Cerebellar cortex (tissue), 1 donor: Measurements from ENCODE around the gene KRTAP10-2.

Experiments used
- DNase-seq: peaks from one replicate; pipeline ENCODE4 v3.0.0-alpha.2; 2015; ENCODE audit warnings: low spot score

The KRTAP10-2 gene

DNA sequence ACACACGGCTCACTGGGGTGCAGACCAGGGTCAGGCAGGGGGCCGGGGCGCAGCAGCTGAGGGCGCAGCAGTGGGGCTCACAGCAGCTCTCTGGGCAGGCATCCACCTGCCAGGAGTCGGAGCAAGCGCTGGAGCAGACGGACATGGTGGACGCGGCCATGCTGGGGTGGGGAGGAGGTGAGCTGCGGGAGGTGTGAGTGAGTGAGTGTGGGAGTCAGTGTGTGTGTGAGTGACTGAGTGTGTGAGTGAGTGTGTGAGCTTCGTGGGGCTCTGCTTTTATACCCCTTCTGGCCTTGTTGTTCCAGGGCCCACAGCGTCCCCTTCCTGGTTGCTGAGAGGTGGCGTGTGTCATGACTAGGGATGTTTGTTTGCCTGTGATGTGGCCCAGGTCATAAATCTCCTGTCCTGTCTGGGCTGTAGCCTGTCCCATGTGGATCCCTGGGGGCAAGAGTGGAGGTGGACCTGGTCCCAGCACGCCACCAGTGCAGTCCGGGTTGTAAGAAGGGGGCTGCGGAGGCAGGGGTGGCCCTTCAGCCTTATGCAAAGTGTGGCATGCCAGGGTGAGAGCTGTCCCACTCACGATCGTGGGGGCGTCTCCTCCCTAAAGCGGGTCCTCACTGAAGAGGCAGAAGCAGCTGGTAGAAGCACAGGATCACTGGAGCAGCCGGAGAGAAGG lies 11.2 kb downstream of the KRTAP10-2 start, which contains the start of gene KRTAP10-1:
Gene KRTAP10-1 (minus strand): TSS at position 205 of the 676 bp plus-strand sequence. CDS start 45 bp downstream, at position 160.
- DNase-seq, result no peak

DNA sequence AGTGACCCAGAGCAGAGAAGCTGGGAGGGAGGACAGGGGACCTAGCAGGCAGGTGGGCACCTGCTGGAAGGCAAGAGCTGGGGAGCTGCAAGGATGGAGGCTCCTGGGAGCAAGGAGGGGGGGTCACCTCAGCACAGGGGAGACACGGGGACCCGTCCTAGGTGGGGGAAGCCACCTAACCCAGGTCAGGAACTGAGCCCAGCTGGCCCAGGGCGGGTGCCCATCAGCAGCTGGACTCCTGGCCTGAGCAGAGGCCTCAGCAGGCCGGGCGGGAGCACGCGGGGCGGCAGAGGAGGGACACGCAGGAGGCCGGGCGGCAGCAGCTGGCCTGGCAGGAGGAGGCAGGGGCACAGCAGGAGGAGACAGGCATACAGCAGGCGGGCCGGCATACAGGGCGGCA lies 12.3 kb downstream of the KRTAP10-2 start:
- no peak for DNase-seq

DNA sequence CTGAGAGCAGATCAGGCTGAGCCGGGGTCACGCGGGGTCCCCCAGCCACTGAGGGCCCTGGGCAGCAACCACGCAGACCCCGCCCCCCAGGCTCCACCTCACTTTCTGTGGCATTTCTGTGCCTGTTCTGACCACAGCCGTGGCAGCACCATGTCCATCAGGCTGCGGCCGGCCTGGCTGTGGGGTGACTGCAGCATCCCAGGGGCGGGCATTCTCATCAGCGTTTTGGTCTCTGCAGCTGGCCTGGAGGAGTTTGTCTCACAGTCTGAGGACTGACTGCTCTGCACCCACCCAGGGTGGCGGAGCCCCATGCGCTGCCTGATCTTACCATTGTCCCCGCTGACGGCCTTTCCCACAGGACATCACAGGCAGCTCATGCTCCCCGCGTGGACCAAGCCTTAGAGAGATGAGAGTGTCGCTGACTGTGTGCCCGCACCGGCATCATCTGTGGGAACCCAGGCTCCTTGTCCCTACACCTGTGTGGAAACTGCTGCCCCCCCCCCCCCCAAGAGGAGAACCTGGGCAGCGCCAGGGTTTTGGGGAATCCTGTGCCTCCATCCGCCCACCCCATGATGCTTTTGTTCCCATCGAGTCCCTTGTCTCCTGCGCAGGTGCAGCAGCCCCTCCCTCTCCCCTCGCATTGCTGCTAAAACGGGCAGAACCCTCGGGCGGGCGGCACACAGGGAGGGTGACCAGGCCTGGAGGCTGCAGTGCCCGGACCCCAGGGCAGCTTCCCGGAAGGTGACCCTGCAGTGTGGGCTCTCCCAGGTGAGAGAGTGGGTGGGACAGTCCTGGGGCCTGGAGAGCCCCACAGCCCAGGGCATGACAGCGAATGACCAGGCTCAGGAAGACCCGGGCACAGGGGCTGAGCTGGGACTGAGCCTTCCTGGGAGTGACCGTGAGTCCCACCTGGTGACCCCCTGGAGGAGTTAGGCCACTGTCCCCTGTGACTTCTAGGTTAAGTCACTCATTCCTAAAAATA lies 13.1 kb downstream of the KRTAP10-2 start:
- no peak for DNase-seq

DNA sequence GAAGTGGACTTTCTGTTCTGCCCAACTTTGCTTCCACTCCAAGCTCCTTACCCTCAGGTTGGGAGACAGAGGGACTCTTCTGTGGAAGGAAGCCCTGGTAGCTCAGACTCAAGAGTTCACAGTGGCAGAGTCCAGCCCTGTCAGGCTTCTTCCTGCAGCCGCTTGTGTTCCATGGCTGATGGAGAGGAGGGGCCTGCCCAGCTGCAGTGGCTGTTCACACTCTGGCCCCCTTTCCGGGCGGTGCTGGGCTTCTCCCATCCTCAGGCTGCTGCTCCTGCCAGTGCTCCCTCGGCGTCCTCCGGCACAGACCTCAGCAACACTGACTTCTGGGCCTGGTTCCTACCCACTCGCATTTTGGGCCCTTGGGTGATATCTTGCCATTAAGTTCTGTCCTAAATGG lies 15.3 kb downstream of the KRTAP10-2 start:
- DNase-seq, result no peak

DNA sequence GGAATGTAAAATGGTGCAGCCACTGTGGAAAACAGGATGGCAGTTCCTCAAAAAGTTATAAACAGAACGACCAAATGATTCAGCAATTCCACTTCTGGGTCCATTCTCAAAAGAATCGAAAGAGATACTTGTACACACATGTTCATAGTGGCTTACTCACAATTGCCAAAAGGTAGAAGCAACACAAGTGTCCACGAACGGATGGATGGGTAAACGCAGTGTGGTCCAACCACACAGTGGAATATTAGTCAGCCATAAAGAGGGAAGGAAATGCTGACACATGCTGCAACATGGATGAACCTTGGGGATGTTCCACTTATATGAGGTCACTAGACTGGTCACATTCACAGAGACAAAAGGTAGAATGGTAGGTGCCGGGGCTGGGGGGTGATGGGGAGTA lies 16.6 kb downstream of the KRTAP10-2 start:
- no peak for DNase-seq

DNA sequence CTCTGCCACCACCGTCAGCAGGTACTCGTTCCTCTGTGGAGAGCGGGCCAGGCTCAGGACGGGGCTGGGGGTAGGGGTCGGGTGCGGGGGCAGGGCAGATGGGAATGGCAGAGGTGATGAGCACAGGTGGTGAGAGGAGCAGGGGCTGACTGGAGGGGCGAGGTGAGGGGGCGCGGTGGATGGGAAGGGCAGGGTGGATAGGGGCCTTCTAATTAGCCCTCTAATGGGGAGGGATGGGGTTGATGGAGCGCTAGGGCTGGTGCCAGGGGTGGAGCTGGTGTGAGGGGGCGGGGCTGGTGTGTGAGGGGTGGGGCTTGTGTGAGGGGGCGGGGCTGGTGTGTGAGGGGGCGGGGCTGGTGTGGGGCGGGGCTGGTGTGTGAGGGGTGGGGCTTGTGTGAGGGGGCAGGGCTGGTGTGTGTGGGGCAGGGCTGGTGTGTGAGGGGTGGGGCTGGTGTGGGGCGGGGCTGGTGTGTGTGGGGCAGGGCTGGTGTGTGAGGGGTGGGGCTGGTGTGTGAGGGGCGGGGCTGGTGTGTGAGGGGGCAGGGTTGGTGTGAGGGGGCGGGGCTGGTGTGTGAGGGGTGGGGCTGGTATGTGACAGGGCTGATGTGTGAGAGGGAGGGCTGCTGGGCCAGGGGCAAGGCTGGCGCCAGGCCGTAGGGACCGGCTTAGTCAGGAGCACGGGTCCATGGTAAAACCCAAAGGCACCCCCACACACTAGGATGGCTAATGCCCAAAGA lies 17.2 kb downstream of the KRTAP10-2 start:
- DNase-seq, result no peak

DNA sequence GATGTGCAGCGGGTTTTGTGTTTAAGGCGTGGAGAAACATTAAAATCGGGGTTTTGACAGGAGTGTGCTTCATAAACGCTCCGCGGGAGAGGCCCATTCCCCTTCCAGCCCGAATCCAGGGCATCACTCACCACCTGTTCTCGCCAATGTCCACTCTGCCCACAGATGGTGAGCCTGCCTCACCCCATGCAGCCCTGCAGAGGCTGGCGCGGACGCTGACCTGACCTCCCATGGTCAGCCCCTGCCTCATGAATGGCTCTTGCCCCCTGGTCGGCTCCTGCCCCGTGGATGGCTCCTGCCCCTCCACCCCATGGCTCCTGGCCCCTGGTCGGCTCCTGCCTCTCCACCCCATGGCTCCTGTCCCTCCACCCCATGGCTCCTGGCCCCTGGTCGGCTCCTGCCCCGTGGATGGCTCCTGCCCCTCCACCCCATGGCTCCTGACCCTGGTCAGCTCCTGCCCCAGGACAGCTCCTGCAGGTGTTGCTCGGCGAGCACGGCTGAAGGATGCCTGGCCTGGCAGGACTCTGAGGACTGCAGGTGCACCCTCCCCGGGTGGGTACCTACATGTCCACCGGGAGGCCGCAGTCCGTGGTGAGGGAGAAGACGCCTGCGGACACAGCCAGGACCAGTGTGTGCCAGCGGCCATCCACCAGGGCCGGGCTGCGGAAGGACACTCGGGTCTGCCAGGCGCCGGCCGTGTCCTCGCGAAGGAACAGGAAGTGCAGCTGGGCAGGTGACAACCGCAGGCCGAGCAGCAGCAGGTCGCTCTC lies 18.0 kb downstream of the KRTAP10-2 start:
- no peak for DNase-seq

DNA sequence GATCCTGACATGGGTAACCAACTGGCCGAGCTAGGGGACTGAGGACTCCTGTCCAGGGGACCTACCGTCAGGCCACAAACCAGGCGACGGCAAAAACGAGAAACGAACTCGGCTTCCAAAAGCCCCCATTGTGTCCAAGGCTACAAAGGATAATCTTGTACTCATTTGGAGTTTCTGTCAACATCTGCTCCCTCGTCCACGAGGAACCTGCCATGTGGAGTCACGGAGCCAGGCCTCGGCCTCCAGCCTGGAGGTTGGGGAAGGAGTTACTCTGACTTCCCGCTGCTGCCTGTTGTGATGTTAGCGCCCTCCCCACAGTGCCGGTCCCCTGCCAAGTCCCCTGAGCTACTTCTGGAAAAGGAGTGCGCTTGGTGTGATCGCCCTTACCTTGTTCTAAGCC lies 18.6 kb downstream of the KRTAP10-2 start:
- no peak for DNase-seq

DNA sequence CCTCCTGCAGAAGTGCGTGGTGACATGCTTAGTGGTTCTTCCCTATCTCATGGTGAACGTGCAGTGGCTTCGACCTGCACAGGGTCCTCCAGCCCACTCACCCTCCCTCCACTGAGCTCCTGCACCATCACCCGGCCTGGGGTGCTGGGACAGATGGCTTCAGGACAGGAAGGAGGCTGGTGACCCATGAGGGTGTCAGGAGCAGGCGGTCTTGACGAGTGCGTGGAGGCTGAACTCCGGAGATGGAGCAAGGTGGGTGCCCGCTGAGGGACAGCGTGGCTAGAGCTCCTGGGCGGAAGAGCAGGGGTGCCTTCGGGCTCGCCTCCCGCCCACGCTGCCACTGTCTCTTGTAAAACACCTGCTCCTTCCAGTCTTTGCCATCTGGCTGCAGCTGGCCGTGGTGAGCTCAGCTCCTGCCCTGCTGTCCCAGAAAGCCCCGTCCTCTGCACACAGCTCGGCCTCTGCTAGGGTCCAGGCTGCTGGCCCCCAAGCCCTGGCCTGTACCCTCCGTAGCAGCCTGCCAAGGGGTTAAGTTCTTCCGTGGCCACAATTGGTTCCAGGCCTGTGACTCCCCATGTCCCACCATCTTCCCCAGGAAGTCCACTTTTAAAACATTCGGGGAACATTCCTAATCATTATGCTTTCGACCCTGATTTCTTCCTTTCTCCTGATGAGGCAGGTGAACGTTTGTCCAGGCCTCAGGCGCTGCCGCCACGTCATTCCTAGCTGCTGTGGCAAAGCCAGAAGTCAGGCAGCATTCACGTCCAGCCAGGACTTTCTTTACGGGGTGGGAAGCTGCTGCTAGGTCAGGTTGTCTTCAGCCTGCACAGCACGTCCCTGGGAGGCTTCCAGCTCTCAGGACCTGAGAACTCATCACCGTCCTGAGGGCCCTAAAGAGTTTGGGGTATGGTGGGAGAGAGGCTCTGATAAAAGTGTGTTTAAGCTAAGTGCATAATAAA lies 19.4 kb downstream of the KRTAP10-2 start:
- DNase-seq, result no peak

DNA sequence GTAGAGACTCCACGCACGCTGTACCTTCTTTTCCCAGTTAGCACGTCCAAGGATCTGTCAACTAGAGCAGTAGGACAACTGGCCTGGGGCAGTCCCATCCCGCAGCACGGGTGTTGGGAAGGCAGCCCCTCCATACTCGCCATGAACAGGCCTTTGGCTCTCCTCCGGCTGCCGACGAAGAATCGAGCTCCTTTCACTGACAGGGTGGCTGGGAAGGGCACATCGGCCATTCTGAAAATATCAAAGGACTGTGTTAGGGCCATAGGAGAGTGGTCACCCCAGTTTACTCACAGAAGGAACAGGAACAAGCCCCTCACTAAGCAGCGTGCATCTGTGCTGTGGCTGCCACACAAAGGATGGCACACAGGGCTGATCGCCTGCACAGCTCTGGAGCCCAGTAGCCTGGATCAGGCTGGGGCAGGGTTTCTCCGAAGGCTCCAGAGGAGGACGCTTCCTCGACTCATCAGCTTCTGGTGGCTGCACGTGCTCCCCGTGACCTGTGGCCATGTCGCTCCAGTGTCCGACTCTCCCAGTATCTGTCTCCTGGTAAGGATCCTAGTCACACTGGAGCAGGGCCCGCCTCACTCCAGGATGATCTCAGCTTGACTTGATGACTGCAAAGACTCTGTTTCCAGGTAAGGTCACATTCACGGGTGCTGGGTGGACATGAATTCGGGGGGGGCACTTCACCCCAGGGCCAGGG lies 20.3 kb downstream of the KRTAP10-2 start:
- DNase-seq, result no peak

DNA sequence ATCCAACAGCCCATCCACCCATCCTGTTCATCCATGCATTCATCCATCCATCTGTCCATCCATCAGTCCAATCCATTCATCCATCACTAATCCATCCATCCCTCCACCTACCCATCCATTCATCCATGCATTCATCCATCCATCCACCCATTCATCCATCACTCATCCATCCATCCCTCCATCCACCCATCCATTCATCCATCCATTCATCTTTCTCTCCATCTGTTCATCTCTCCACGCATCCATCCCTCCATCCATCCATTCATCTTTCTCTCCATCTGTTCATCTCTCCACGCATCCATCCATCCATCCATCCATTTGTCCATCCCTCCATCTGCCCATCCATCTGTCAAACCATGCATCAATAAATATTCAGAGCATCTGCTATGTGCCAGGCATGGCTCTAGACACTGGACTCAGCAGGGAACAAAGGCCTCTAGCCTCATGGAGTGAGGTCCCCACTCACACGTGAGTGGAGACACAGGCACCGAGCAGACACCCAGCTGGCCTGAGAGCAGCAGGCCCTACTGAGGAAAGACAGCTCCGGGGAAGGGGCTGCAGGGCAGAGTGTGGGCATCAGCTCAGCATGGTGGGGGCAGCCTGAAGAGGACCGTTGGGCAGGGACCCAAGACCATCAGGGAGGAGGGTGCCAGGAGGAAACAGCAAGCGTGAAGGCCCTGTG lies 20.9 kb downstream of the KRTAP10-2 start:
- DNase-seq, result no peak

DNA sequence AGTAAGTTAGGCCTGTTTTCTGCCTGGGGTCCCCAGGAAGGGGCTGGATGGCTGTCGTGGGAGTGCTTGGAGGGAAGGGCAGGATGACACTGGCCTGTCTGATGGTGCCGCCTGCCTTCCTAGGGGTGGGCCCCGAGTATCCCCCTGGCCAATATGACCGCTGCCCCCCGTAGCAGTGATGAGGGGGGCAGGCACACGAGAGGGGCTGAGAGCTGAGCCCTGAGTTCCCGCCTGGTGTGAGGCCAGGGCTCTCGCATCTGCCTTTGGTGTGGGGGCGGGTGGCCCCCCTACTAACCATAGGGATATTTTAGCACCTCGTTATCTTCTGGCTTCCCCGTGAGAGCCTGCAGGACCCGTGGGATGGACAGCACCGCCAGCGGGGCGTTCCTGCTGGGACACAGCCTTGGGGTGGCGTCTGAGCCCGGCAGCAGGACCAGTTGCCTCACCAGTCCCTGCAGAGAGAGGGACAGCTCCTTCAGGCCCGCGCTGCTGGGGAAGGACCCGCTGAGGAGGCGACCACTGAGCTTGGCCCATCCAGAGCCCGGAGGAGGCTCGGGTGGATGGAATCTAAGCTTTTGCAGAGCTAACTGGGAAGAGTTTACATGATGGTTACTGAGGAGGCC lies 21.7 kb downstream of the KRTAP10-2 start:
- DNase-seq, result no peak

DNA sequence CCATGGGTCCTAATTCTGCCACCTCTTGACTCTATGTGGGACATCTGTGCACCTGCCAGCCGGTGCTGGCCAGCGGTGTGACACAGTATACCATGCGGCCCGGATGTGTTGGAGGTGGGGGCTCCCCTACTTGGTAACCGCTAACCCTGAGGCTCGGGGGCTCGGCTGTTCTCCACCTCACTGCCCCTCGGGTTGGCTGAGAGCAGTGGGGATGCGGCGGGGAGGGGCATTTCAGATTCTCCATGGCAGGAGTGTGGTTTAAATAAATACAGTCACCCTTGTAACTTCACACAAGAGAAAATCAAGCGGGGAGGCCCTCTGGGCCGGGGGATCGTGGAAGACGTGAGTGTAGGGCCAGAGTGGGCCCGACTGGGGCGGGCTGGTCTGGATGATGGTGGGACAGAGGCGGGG lies 22.3 kb downstream of the KRTAP10-2 start:
- no peak for DNase-seq

DNA sequence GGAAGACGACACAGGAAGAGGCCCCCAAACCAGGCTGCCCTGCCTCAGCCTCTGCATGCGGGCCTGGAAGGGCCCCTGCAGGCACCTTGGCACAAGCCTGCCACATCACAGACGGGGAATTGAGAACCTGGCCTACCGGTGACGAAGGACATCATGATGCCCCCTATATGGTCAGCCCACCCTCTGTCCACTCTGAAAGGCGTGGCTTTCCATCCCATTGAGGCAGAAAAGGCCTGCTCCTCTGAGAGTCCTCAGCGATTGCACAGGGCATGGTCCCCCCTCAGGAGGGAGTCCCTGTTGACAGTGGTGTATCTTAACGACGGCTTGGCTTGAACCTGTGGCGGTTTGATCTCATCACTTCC lies 22.7 kb downstream of the KRTAP10-2 start:
- no peak for DNase-seq

DNA sequence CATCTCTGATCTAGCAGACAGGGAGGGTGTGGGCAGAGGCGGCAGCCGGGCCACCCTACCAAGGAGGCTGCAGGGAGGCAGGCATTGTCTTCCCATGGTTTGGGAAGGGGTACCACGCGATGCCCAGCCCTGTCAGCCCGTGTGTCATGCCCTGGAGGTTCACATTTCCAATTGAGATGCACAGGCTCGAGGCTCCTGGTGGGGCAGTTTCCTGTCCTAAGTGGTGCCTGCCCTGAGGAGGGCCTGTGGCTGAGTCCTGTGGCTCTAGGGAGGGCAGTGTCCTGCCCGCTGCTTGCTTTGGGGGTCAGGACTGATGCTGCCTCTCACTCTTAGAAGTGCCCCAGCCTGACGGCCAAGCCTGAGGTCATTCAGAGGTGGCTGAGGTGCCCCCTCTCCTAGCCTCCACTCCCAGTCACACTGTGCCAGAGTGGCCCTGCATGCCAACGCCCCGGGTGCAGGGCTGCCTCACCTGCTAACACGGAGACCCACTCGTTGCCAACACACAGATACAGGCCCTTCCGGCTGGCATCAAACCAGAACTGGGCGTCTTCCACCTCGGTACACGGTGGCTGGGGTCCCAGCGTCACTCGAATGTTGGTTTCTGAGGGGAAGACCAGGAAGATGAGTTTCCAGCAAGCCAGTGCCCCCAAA lies 23.2 kb downstream of the KRTAP10-2 start:
- no peak for DNase-seq

DNA sequence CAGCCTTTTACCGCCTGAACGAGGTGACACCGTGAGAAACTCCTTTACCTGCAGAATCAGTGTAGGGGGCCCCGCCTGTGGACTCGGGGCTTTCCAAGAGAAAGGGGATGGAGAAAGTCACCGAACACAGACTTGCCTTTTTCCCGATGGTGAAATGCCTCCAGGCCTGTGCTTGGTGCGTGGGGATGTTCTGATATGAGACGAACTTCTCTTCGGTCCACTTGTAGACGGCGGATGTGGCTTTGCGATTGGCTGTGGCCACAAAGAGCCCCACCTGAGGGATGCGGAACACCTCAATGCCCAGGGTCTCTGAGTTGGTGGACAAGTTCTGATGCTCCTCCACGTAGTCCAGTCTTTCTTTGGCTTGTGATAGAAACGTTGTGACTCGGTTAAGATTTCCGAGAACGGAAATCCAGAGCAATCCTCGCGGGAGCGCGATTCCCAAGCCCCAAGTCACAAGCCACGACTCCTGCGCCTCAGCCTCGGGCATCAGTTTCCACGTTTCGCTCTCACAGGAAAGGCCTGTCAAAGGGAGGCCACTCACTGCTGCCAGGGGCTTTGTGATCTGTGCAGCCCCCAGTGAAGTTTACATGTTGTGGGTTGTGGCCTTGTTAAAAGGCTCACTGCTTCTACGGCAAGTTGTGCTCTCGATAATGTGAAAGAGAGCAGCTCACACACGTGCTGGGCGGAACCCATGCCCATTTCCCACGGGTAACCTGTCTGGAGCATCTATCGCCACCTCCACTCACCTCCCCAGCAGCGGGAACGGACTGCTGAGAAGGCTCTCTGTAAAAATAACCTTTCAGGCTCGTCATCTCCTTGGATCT lies 23.9 kb downstream of the KRTAP10-2 start:
- DNase-seq, result no peak
